ENCODE measurements around the gene EEFSEC. TPM values are rescaled to one million over a fixed set of nuclear protein-coding genes. Genes with fewer than 3 reads are reported as not detected.
A peak's percentile ranks its signal among the peaks of the same experiment; 100 is the strongest.

The EEFSEC gene
- total RNA-seq, 2 donors from 2014 or later = 15.7 to 17.2 TPM

- Mint-ChIP-seq H3K27ac (no peak overlapping the region), H3K27me3 (ENCODE audit: low read depth) (no peaks in the 10 kb centered on the region), H3K36me3 (ENCODE audit: insufficient read depth in 2 of 2) (peaks cover 0 to 4% of the 10 kb centered on the region in 2 donors), H3K4me1 (ENCODE audit: low read depth) (peaks cover 34% of the 10 kb centered on the region), H3K9me3 (no peaks in the 10 kb centered on the region), H3K4me3 (no peak overlapping the region)
- ATAC-seq (replicated peaks in 1 of 2) = no peak
- DNase-seq = no peak
Measured at GRCh38 chr3:128178782-128179483, 25.7 kb downstream of the EEFSEC start.

- DNase-seq (no peak), ATAC-seq (replicated peaks in 1 of 2) (no peak)
Measured at GRCh38 chr3:128179484-128179819, 26.2 kb downstream of the EEFSEC start.

GRCh38 chr3:128180436-128180835 is 27.2 kb downstream of the EEFSEC start:
- H3K27me3 Mint-ChIP-seq (ENCODE audit: low read depth) = no peaks in the 10 kb centered on the region
- H3K27ac Mint-ChIP-seq = no peak overlapping the region
- ATAC-seq (replicated peaks in 1 of 2) (no peak), DNase-seq (no peak)
- H3K36me3 Mint-ChIP-seq (ENCODE audit: insufficient read depth in 2 of 2) = peaks cover 0 to 4% of the 10 kb centered on the region in 2 donors
- H3K9me3 Mint-ChIP-seq = no peaks in the 10 kb centered on the region
- H3K4me3 Mint-ChIP-seq = no peak overlapping the region
- H3K4me1 Mint-ChIP-seq (ENCODE audit: low read depth) = peaks cover 28% of the 10 kb centered on the region

More at GRCh38 chr3:128179484-128179819, 26.2 kb downstream of the EEFSEC start:
- Mint-ChIP-seq H3K9me3 (no peaks in the 10 kb centered on the region), H3K27ac (no peak overlapping the region), H3K4me3 (no peak overlapping the region), H3K27me3 (ENCODE audit: low read depth) (no peaks in the 10 kb centered on the region), H3K36me3 (ENCODE audit: insufficient read depth in 2 of 2) (peaks cover 0 to 4% of the 10 kb centered on the region in 2 donors), H3K4me1 (ENCODE audit: low read depth) (peaks cover 34% of the 10 kb centered on the region)

GRCh38 chr3:128180913-128181312 is 27.6 kb downstream of the EEFSEC start:
- H3K4me3 Mint-ChIP-seq = no peak overlapping the region
- ATAC-seq (replicated peaks in 1 of 2) (no peak), DNase-seq (no peak)
- no peak overlapping the region for H3K27ac Mint-ChIP-seq
- H3K36me3 Mint-ChIP-seq (ENCODE audit: insufficient read depth in 2 of 2) = peaks cover 0 to 6% of the 10 kb centered on the region in 2 donors
- no peaks in the 10 kb centered on the region for H3K9me3 Mint-ChIP-seq
- H3K4me1 Mint-ChIP-seq (ENCODE audit: low read depth) = peaks cover 24% of the 10 kb centered on the region
- H3K27me3 Mint-ChIP-seq (ENCODE audit: low read depth) = no peaks in the 10 kb centered on the region

- Mint-ChIP-seq H3K4me1 (ENCODE audit: low read depth) (peaks cover 18% of the 10 kb centered on the region), H3K27me3 (ENCODE audit: low read depth) (no peaks in the 10 kb centered on the region), H3K9me3 (no peaks in the 10 kb centered on the region), H3K36me3 (ENCODE audit: insufficient read depth in 2 of 2) (peaks cover 0 to 6% of the 10 kb centered on the region in 2 donors), H3K4me3 (no peak overlapping the region), H3K27ac (no peak overlapping the region)
- DNase-seq (no peak), ATAC-seq (replicated peaks in 1 of 2) (no peak)
Measured at GRCh38 chr3:128182656-128183055, 29.4 kb downstream of the EEFSEC start.

GRCh38 chr3:128185630-128186447 is 32.6 kb downstream of the EEFSEC start:
- H3K36me3 Mint-ChIP-seq (ENCODE audit: insufficient read depth in 2 of 2) = peaks cover 0 to 6% of the 10 kb centered on the region in 2 donors
- H3K9me3 Mint-ChIP-seq = no peaks in the 10 kb centered on the region
- ATAC-seq (replicated peaks in 1 of 2) (no peak), DNase-seq (no peak)
- no peak overlapping the region for H3K27ac Mint-ChIP-seq
- peaks cover 24% of the 10 kb centered on the region for H3K4me1 Mint-ChIP-seq (ENCODE audit: low read depth)
- no peaks in the 10 kb centered on the region for H3K27me3 Mint-ChIP-seq (ENCODE audit: low read depth)
- H3K4me3 Mint-ChIP-seq = no peak overlapping the region

- H3K4me1 Mint-ChIP-seq (ENCODE audit: low read depth) = peaks cover 17% of the 10 kb centered on the region
- ATAC-seq (replicated peaks in 1 of 2) (peak in 1 of 2 donors; percentile 49), DNase-seq (no peak)
- no peak overlapping the region for H3K4me3 Mint-ChIP-seq
- peaks cover 0 to 2% of the 10 kb centered on the region in 2 donors for H3K36me3 Mint-ChIP-seq (ENCODE audit: insufficient read depth in 2 of 2)
- no peaks in the 10 kb centered on the region for H3K9me3 Mint-ChIP-seq
- no peaks in the 10 kb centered on the region for H3K27me3 Mint-ChIP-seq (ENCODE audit: low read depth)
- peak overlapping the region; percentile 2 for H3K27ac Mint-ChIP-seq
Measured at GRCh38 chr3:128187495-128187894, 34.2 kb downstream of the EEFSEC start.

GRCh38 chr3:128188326-128188725 is 35.0 kb downstream of the EEFSEC start:
- Mint-ChIP-seq H3K36me3 (ENCODE audit: insufficient read depth in 2 of 2) (peaks cover 0 to 2% of the 10 kb centered on the region in 2 donors), H3K27ac (no peak overlapping the region), H3K9me3 (no peaks in the 10 kb centered on the region), H3K4me1 (ENCODE audit: low read depth) (peaks cover 17% of the 10 kb centered on the region), H3K27me3 (ENCODE audit: low read depth) (no peaks in the 10 kb centered on the region), H3K4me3 (no peak overlapping the region)
- DNase-seq = no peak
- ATAC-seq (replicated peaks in 1 of 2) = no peak

- H3K4me3 Mint-ChIP-seq = no peak overlapping the region
- H3K4me1 Mint-ChIP-seq (ENCODE audit: low read depth) = peaks cover 17% of the 10 kb centered on the region
- peaks cover 0 to 2% of the 10 kb centered on the region in 2 donors for H3K36me3 Mint-ChIP-seq (ENCODE audit: insufficient read depth in 2 of 2)
- no peaks in the 10 kb centered on the region for H3K9me3 Mint-ChIP-seq
- no peaks in the 10 kb centered on the region for H3K27me3 Mint-ChIP-seq (ENCODE audit: low read depth)
- ATAC-seq (replicated peaks in 1 of 2) (peak in 1 of 2 donors; percentile 21), DNase-seq (no peak)
- H3K27ac Mint-ChIP-seq = no peak overlapping the region
Measured at GRCh38 chr3:128188956-128189355, 35.7 kb downstream of the EEFSEC start.

GRCh38 chr3:128190501-128190900 is 37.2 kb downstream of the EEFSEC start:
- peaks cover 17% of the 10 kb centered on the region for H3K4me1 Mint-ChIP-seq (ENCODE audit: low read depth)
- H3K27ac Mint-ChIP-seq = no peak overlapping the region
- peaks cover 0 to 2% of the 10 kb centered on the region in 2 donors for H3K36me3 Mint-ChIP-seq (ENCODE audit: insufficient read depth in 2 of 2)

GRCh38 chr3:128192131-128192530 is 38.9 kb downstream of the EEFSEC start:
- Mint-ChIP-seq H3K4me3 (no peak overlapping the region), H3K9me3 (no peaks in the 10 kb centered on the region), H3K36me3 (ENCODE audit: insufficient read depth in 2 of 2) (no peaks in the 10 kb centered on the region), H3K27me3 (ENCODE audit: low read depth) (no peaks in the 10 kb centered on the region), H3K4me1 (ENCODE audit: low read depth) (peaks cover 17% of the 10 kb centered on the region), H3K27ac (no peak overlapping the region)
- DNase-seq (no peak), ATAC-seq (replicated peaks in 1 of 2) (no peak)

More at GRCh38 chr3:128190501-128190900, 37.2 kb downstream of the EEFSEC start:
- DNase-seq (no peak), ATAC-seq (replicated peaks in 1 of 2) (no peak)
- Mint-ChIP-seq H3K9me3 (no peaks in the 10 kb centered on the region), H3K27me3 (ENCODE audit: low read depth) (no peaks in the 10 kb centered on the region), H3K4me3 (no peak overlapping the region)

- Mint-ChIP-seq H3K27me3 (ENCODE audit: low read depth) (no peaks in the 10 kb centered on the region), H3K9me3 (no peaks in the 10 kb centered on the region), H3K4me3 (no peak overlapping the region), H3K27ac (no peak overlapping the region), H3K36me3 (ENCODE audit: insufficient read depth in 2 of 2) (no peaks in the 10 kb centered on the region), H3K4me1 (ENCODE audit: low read depth) (peaks cover 16% of the 10 kb centered on the region)
- no peak for DNase-seq
- ATAC-seq (replicated peaks in 1 of 2) = no peak
Measured at GRCh38 chr3:128193168-128193567, 39.9 kb downstream of the EEFSEC start.

GRCh38 chr3:128194843-128195242 is 41.6 kb downstream of the EEFSEC start:
- ATAC-seq (replicated peaks in 1 of 2) (no peak), DNase-seq (no peak)
- H3K4me3 Mint-ChIP-seq = no peak overlapping the region
- H3K27ac Mint-ChIP-seq = no peak overlapping the region
- H3K36me3 Mint-ChIP-seq (ENCODE audit: insufficient read depth in 2 of 2) = no peaks in the 10 kb centered on the region
- no peaks in the 10 kb centered on the region for H3K9me3 Mint-ChIP-seq
- H3K27me3 Mint-ChIP-seq (ENCODE audit: low read depth) = no peaks in the 10 kb centered on the region
- peaks cover 11% of the 10 kb centered on the region for H3K4me1 Mint-ChIP-seq (ENCODE audit: low read depth)

Measured in activated T-cell treated with anti-CD3 and anti-CD28 coated beads, Interleukin-2, amount 50 U/mL, for 72 hours (primary cell).